ENCODE results near the gene FGF8. TPM values are rescaled to one million over a fixed set of nuclear protein-coding genes. Genes with fewer than 3 reads are reported as not detected.

The FGF8 gene
- total and polyA plus RNA-seq, 4 experiments from 2014 or later, result not detected

DNA sequence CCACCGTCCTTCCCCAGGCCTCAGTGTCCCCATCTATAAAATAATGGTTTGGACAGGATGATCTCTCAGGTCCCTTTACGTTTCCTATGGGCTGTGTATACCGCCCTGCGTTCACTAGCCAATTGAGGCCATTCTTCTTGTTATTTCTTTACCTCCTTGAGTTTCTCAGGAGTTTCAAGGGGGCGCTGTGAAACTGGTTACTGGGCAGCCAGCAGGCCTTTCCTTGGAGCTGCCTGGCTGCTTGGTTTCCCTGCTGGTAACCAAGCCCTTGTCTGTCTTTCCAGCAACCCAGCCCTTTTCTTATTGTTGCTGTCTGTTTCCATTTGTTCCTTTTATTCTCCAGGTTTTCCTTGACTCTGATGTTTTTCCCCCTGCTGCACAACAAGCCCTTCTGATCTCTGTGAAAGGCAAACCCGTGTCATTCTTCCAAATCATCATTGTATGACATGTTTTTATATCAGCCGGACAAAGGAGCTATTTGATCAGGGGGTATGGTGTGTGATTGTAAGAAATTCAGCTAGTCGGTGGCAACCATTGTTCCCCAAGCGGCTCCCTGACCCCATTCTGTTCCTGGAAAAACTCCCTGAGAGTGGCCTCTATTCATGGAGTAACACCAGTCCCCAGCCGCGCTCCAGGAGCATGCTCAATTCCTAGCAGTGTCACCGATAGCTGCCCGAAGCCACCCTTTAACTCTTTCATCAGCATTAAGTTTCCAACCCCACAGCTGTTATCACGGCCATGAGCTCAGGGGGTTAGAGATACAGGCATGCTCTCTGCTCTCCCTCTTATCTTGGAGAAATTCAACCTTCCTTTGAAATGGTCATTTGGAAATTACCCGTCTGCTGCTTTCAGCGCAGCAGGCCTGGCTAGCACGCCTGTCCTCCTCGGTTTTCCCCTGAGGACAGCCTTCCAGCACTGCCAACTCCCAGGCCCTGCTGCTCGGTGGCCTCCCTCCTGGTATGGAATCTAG lies 26.6 kb downstream of the FGF8 start:
- Histone ChIP-seq H3K27ac (ENCODE audit: low read depth, low read length) (no peak overlapping the region), H3K4me1 (ENCODE audit: insufficient read depth, low read length) (no peaks in the 10 kb centered on the region), H3K27me3 (ENCODE audit: insufficient read depth, low read length) (no peaks in the 10 kb centered on the region), H3K9me3 (ENCODE audit: control insufficient read depth in 1 of 2, low read length in 2 of 2) (no peaks in the 10 kb centered on the region), H3K36me3 (ENCODE audit: insufficient read depth, low read length) (no peaks in the 10 kb centered on the region), H3K4me3 (ENCODE audit: low read length in 2 of 2) (no peak overlapping the region)
- H3K9me3 Mint-ChIP-seq, result no peaks in the 10 kb centered on the region
- DNase-seq, result no peak
- POLR2A ChIA-PET (ENCODE audit: partially characterized antibody), result no interaction called here
- no peak overlapping the region for H3K4me3 Mint-ChIP-seq
- H3K4me1 Mint-ChIP-seq, result no peaks in the 10 kb centered on the region
- no peak overlapping the region for H3K27ac Mint-ChIP-seq
- CTCF ChIA-PET (ENCODE audit: partially characterized antibody), result no interaction called here
- intact Hi-C loops (cut with micrococcal nuclease), result no loop called here
- no peaks in the 10 kb centered on the region for H3K36me3 Mint-ChIP-seq
- peaks cover 7 to 12% of the 10 kb centered on the region in 2 donors for H3K27me3 Mint-ChIP-seq

DNA sequence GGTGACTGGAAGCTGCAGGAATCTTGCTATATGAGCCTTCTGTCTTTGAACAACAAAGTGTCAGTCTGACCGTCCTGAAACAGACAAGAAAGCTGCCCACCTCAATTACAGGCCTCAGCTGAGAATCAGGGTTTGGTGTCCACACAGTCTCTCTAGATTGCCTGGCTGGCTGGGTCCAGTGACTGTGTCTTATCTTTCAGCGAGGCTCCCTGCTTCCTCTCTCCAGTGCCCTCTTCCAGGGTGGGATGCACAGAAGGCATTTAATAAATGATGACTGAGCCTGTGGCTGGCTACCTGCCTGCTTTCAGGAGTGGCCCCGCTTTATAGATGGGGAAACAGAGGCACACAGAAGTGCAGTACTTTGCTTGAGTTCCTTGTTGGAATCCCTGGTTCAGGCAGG lies 27.4 kb downstream of the FGF8 start:
- H3K4me3 Mint-ChIP-seq, result no peak overlapping the region
- CTCF ChIA-PET (ENCODE audit: partially characterized antibody), result no interaction called here
- no peaks in the 10 kb centered on the region for H3K4me1 ChIP-seq (ENCODE audit: insufficient read depth, low read length)
- no peaks in the 10 kb centered on the region for H3K9me3 ChIP-seq (ENCODE audit: control insufficient read depth in 1 of 2, low read length in 2 of 2)
- H3K36me3 Mint-ChIP-seq, result no peaks in the 10 kb centered on the region
- H3K27me3 Mint-ChIP-seq, result peaks cover 8 to 9% of the 10 kb centered on the region in 2 donors
- POLR2A ChIA-PET (ENCODE audit: partially characterized antibody), result no interaction called here
- H3K4me1 Mint-ChIP-seq, result no peaks in the 10 kb centered on the region
- H3K27me3 ChIP-seq (ENCODE audit: insufficient read depth, low read length), result no peaks in the 10 kb centered on the region
- H3K4me3 ChIP-seq (ENCODE audit: low read length in 2 of 2), result no peak overlapping the region
- intact Hi-C loops (cut with micrococcal nuclease), result no loop called here
- H3K36me3 ChIP-seq (ENCODE audit: insufficient read depth, low read length), result no peaks in the 10 kb centered on the region
- H3K9me3 Mint-ChIP-seq, result no peaks in the 10 kb centered on the region
- no peak overlapping the region for H3K27ac ChIP-seq (ENCODE audit: low read depth, low read length)
- no peak for DNase-seq
- no peak overlapping the region for H3K27ac Mint-ChIP-seq

DNA sequence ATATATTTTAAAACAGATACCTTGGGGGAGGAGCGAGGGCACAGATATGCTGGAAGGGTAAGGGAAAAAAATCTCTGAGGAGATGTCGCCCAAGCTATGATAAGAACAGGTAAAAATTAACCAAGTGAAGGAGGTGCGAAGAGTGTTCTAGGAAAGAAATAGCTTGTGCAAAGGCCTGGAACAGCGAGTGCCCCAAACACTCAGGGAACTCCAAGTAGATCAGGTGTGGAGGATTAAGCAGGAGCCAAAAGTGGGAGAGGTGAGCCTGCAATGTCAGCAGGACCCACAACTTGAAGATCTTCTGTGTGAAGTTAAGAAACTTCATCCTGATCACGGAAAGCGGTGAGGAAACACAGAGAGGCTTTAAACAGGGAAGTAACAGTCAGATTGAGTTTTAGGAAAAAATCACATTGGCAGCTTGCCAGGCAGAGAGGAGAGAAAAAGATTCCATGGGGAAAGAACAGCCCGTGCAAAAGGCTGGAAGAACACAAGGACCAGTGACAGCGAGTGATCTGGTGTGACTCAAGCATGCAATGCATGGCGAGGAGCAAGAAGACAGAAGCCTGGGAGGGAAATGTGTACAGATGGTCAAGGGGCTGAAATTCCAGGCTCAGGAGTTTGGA lies 30.7 kb downstream of the FGF8 start:
- H3K4me1 Mint-ChIP-seq, result no peaks in the 10 kb centered on the region
- POLR2A ChIA-PET (ENCODE audit: partially characterized antibody), result no interaction called here
- H3K27ac Mint-ChIP-seq, result peak overlapping the region in 1 of 7 donors; percentile 0

DNA sequence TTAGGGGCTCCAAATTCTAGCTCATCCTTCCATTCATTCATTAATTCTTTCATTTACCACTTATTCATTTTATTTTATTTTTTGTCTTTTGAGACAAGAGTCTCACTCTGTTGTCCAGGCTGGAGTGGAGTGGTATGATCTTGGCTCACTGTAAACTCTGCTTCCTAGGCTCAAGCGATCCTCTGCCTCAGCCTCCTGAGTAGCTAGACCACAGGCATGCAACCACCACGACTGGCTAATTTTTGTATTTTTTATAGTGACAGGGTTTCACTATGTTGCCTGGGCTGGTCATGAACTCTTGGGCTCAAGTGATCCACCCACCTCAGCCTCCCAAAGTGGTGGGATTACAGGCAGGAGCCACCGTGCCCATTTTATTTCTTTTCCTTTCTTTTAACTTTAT lies 31.6 kb downstream of the FGF8 start:
- Mint-ChIP-seq H3K36me3 (no peaks in the 10 kb centered on the region), H3K9me3 (no peaks in the 10 kb centered on the region), H3K4me3 (no peak overlapping the region), H3K27me3 (peaks cover 7 to 13% of the 10 kb centered on the region in 2 donors), H3K27ac (no peak overlapping the region), H3K4me1 (no peaks in the 10 kb centered on the region)
- no peak for DNase-seq
- no peaks in the 10 kb centered on the region for H3K27me3 ChIP-seq (ENCODE audit: insufficient read depth, low read length)
- ChIA-PET POLR2A (ENCODE audit: partially characterized antibody) (no interaction called here), CTCF (ENCODE audit: partially characterized antibody) (no interaction called here)
- H3K4me1 ChIP-seq (ENCODE audit: insufficient read depth, low read length), result no peaks in the 10 kb centered on the region
- no peaks in the 10 kb centered on the region for H3K36me3 ChIP-seq (ENCODE audit: insufficient read depth, low read length)
- no peaks in the 10 kb centered on the region for H3K9me3 ChIP-seq (ENCODE audit: control insufficient read depth in 1 of 2, low read length in 2 of 2)
- intact Hi-C loops (cut with micrococcal nuclease), result no loop called here
- no peak overlapping the region for H3K4me3 ChIP-seq (ENCODE audit: low read length in 2 of 2)
- H3K27ac ChIP-seq (ENCODE audit: low read depth, low read length), result no peak overlapping the region

More for the DNA sequence above, 30.7 kb downstream of the FGF8 start:
- CTCF ChIA-PET (ENCODE audit: partially characterized antibody), result no interaction called here
- DNase-seq, result no peak
- H3K9me3 Mint-ChIP-seq, result no peaks in the 10 kb centered on the region
- Histone ChIP-seq H3K9me3 (ENCODE audit: control insufficient read depth in 1 of 2, low read length in 2 of 2) (no peaks in the 10 kb centered on the region), H3K36me3 (ENCODE audit: insufficient read depth, low read length) (no peaks in the 10 kb centered on the region), H3K27me3 (ENCODE audit: insufficient read depth, low read length) (no peaks in the 10 kb centered on the region), H3K4me1 (ENCODE audit: insufficient read depth, low read length) (no peaks in the 10 kb centered on the region), H3K4me3 (ENCODE audit: low read length in 2 of 2) (no peak overlapping the region), H3K27ac (ENCODE audit: low read depth, low read length) (no peak overlapping the region)
- peaks cover 5 to 11% of the 10 kb centered on the region in 2 donors for H3K27me3 Mint-ChIP-seq
- no peak overlapping the region for H3K4me3 Mint-ChIP-seq
- intact Hi-C loops (cut with micrococcal nuclease), result no loop called here
- no peaks in the 10 kb centered on the region for H3K36me3 Mint-ChIP-seq

DNA sequence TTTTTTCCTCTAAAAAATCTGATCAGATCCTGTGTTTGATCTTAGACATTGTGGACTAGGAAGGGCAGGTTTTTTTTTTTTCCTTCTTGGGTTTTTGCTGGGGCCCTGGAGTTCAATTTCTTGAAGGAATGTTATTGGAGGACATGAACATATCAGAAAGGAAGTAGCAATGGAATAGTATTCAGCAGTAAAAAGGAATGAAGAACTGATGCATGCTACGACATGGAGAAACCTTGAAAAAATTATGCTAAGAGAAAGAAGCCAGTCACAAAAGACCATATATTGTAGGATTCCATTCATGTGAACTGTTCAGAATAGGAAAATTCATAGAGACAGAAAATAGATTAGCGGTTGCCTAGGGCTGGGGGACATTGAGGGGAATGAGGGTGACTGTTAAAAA lies 34.0 kb downstream of the FGF8 start:
- Histone ChIP-seq H3K36me3 (ENCODE audit: insufficient read depth, low read length) (no peaks in the 10 kb centered on the region), H3K27ac (ENCODE audit: low read depth, low read length) (no peak overlapping the region), H3K9me3 (ENCODE audit: control insufficient read depth in 1 of 2, low read length in 2 of 2) (no peaks in the 10 kb centered on the region), H3K4me1 (ENCODE audit: insufficient read depth, low read length) (no peaks in the 10 kb centered on the region), H3K27me3 (ENCODE audit: insufficient read depth, low read length) (no peaks in the 10 kb centered on the region), H3K4me3 (ENCODE audit: low read length in 2 of 2) (no peak overlapping the region)
- ChIA-PET POLR2A (ENCODE audit: partially characterized antibody) (no interaction called here), CTCF (ENCODE audit: partially characterized antibody) (no interaction called here)
- no peak overlapping the region for H3K27ac Mint-ChIP-seq
- no peaks in the 10 kb centered on the region for H3K36me3 Mint-ChIP-seq
- intact Hi-C loops (cut with micrococcal nuclease), result no loop called here
- H3K9me3 Mint-ChIP-seq, result no peaks in the 10 kb centered on the region
- no peak for DNase-seq
- H3K4me3 Mint-ChIP-seq, result no peak overlapping the region
- H3K27me3 Mint-ChIP-seq, result peaks cover 7 to 13% of the 10 kb centered on the region in 2 donors
- H3K4me1 Mint-ChIP-seq, result no peaks in the 10 kb centered on the region

DNA sequence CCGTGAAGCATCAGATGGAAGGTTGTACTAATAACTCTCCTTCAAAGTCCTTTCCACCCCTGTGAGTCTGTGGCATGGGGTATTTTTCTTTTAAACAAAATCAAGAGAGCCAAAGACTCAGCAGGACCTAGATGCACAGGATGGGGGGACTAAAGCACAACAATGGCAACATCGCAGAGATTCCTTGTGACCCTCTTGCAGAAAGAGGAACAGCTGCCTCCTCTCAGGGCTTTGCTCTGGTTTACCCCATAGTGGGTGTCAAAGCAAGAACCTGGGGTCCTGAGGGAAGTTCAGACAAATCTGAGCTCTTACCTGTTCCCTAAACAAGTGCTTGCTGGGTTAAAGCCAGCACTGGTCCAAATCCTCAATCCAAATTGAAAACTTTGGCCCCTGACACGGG lies 39.2 kb downstream of the FGF8 start:
- Histone ChIP-seq H3K27ac (ENCODE audit: low read depth, low read length) (no peak overlapping the region), H3K36me3 (ENCODE audit: insufficient read depth, low read length) (no peaks in the 10 kb centered on the region), H3K4me3 (ENCODE audit: low read length in 2 of 2) (no peak overlapping the region), H3K27me3 (ENCODE audit: insufficient read depth, low read length) (no peaks in the 10 kb centered on the region), H3K4me1 (ENCODE audit: insufficient read depth, low read length) (no peaks in the 10 kb centered on the region), H3K9me3 (ENCODE audit: control insufficient read depth in 1 of 2, low read length in 2 of 2) (no peaks in the 10 kb centered on the region)
- H3K27ac Mint-ChIP-seq, result no peak overlapping the region
- intact Hi-C loops (cut with micrococcal nuclease), result no loop called here
- ChIA-PET POLR2A (ENCODE audit: partially characterized antibody) (no interaction called here), CTCF (ENCODE audit: partially characterized antibody) (no interaction called here)
- no peak overlapping the region for H3K4me3 Mint-ChIP-seq
- H3K36me3 Mint-ChIP-seq, result no peaks in the 10 kb centered on the region
- DNase-seq, result no peak
- peaks cover 13 to 14% of the 10 kb centered on the region in 2 donors for H3K27me3 Mint-ChIP-seq
- H3K9me3 Mint-ChIP-seq, result no peaks in the 10 kb centered on the region
- H3K4me1 Mint-ChIP-seq, result no peaks in the 10 kb centered on the region

DNA sequence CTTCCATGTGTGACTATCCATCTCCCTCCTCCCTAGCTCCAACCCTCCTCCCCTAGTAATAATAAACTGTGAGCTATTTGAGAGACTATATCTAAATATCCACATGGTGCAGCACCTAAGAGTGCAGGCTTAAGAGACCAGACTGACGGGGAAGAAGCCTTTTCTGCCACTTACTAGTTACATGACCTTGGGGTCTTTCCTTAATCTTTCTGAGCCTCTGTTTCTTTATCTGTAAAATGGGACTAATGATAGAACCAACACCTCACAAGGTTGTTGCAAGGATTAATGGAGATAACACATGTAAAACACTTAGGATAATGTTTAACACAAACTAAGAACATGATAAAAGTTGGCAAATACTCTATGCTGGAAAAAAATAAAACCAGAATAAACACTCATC lies 43.8 kb downstream of the FGF8 start:
- ChIA-PET CTCF (ENCODE audit: partially characterized antibody) (no interaction called here), POLR2A (ENCODE audit: partially characterized antibody) (no interaction called here)
- no peak overlapping the region for H3K27ac ChIP-seq (ENCODE audit: low read depth, low read length)
- Mint-ChIP-seq H3K36me3 (no peaks in the 10 kb centered on the region), H3K4me3 (no peak overlapping the region), H3K27ac (no peak overlapping the region), H3K4me1 (no peaks in the 10 kb centered on the region), H3K27me3 (peaks cover 6 to 19% of the 10 kb centered on the region in 2 donors), H3K9me3 (peaks cover 0 to 1% (median 0%) of the 10 kb centered on the region in 8 donors)
- intact Hi-C loops (cut with micrococcal nuclease), result no loop called here
- no peak for DNase-seq
- no peaks in the 10 kb centered on the region for H3K27me3 ChIP-seq (ENCODE audit: insufficient read depth, low read length)
- H3K4me1 ChIP-seq (ENCODE audit: insufficient read depth, low read length), result no peaks in the 10 kb centered on the region
- no peaks in the 10 kb centered on the region for H3K9me3 ChIP-seq (ENCODE audit: control insufficient read depth in 1 of 2, low read length in 2 of 2)
- H3K4me3 ChIP-seq (ENCODE audit: low read length in 2 of 2), result no peak overlapping the region
- H3K36me3 ChIP-seq (ENCODE audit: insufficient read depth, low read length), result no peaks in the 10 kb centered on the region
